GM21423 (cell line): ENCODE measurements around the gene STAM2.
"Not testable (repeated sequence)": the region's sequence is repeated elsewhere in the genome, so short reads cannot be mapped to it uniquely, and the experiment has no call there.

ENCODE experiments used
- ATAC-seq: cut with Tn5 transposase; IDR thresholded peaks from one replicate; pipeline ENCODE4 v1.9.1; 2021; ENCODE audit warnings: mild to moderate bottlenecking, moderate library complexity; ENCODE audit not compliant: unreplicated experiment

STAM2 gene

GRCh38 chr2:152173831-152174230 lies 1.7 kb downstream of the STAM2 start:
- ATAC-seq, result no peak

DNA sequence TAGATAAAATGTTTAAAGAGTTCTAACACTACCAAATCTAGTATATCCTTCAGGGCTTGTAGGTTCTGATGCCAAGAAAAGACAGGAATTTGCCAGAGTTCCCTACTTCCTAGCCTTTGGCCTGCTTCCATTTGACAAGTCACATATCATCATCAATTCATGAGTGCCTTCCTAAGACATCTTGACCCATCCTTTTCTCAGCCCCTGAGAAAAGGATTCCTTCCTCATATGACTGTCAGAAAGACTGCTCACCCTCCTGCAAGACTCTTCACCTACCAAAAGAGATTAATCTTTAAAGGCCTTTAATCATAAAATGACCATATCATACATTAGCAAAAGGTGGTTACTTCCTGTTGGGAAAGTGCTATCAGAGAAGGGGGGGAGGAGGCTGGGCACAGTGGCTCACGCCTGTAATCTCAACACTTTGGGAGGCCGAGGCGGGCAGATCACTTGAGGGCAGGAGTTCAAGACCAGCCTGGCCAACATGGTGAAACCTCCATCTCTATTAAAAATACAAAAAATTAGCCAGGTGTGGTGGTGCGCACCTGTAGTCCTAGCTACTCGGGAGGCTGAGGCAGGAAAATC lies 3.3 kb downstream of the STAM2 start:
- ATAC-seq, result not testable (repeated sequence)

- no peak for ATAC-seq
Measured at GRCh38 chr2:152171718-152172117, 3.8 kb downstream of the STAM2 start.

GRCh38 chr2:152169158-152169557 lies 6.4 kb downstream of the STAM2 start:
- ATAC-seq, result not testable (repeated sequence)

- not testable (repeated sequence) for ATAC-seq
Measured at GRCh38 chr2:152167470-152167869, 8.1 kb downstream of the STAM2 start.

- peak; percentile 42 for ATAC-seq
Measured at GRCh38 chr2:152167065-152167464, 8.5 kb downstream of the STAM2 start.

GRCh38 chr2:152166633-152167032 lies 8.9 kb downstream of the STAM2 start:
- peak; percentile 67 for ATAC-seq

DNA sequence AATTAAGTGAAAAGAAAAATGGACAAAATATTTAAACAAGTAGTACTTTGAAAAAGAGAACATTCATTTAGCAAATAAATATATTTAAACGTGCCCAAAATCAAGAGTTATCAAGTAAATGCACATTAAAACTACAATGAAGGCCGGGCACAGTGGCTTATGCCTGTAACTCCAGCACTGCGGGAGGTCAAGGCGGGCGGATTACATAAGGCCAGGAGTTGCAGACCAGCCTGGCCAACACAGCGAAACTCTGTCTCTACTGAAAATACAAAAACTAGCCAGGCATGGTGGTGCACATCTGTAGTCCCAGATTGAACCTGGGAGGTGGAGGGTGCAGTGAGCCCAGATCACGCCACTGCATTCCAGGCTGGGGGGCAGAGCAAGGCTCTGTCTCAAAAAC lies 9.8 kb downstream of the STAM2 start:
- no peak for ATAC-seq

DNA sequence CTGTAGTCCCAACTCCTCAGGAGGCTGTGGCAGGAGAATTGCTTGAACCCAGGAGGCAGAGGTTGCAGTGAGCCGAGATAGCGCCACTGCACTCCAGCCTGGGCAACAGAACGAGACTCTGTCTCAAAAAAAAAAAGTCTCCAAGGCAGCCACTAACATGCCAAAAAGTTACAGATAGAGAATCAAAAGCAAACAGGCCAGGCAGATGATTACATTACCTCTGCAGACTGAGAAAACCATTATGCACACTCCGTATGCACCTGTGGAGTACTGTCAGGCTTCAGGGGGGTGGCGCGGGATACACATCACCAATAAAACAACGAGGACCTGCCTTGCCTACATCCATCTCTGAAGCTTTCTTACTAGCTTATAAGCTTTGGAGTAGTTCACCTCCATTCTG lies 10.3 kb downstream of the STAM2 start:
- no peak for ATAC-seq

DNA sequence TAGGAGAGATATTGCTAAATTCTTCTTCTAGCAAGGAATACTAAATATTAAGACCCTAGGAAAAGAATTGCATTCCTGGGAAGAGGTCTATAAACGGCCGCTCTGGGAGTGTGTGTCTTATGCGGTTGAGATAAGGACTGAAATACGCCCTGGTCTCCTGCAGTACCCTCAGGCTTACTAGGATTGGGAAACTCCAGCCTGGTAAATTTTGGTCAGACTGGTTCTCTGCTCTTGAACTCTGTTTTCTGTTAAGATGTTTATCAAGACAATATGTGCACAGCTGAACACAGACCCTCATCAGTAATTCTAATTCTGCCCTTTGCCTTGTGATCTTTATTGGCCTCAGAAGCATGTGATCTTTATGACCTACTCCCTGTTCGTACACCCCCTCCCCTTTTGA lies 11.9 kb downstream of the STAM2 start:
- ATAC-seq, result not testable (repeated sequence)

GRCh38 chr2:152162141-152162540 lies 13.4 kb downstream of the STAM2 start:
- ATAC-seq, result no peak

GRCh38 chr2:152161598-152161997 lies 14.0 kb downstream of the STAM2 start:
- ATAC-seq, result peak; percentile 67

DNA sequence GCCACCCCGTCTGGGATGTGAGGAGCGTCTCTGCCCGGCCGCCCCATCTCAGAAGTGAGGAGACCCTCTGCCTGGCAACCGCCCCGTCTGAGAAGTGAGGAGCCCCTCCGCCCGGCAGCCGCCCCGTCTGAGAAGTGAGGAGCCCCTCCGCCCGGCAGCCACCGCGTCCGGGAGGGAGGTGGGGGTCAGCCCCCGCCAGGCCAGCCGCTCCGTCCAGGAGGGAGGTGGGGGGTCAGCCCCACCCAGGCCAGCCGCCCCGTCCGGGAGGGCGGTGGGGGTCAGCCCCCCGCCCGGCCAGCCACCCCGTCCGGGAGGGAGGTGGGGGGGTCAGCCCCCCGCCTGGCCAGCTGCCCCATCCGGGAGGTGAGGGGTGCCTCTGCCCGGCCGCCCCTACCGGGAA lies 15.2 kb downstream of the STAM2 start:
- ATAC-seq, result not testable (repeated sequence)

- ATAC-seq, result no peak
Measured at GRCh38 chr2:152157253-152157652, 18.3 kb downstream of the STAM2 start.

DNA sequence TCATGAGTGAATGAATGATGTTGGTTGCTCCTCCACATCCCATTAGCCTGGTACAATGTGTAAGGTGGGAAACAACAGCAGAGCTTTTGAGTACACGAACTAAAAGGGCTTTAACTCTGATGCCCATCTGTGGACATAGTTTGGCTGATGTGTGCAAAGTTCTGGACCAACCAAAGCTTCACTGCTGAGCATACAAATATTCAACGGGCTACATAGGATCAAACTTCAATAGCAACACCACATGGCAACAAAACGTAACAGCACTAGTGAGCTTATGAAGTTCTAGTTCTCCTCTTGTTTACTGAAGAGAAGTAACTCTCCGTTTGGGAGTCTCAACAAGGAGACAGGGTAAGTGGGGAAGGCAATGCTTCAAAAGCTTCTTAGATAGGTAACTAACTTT lies 20.4 kb downstream of the STAM2 start:
- ATAC-seq, result no peak

DNA sequence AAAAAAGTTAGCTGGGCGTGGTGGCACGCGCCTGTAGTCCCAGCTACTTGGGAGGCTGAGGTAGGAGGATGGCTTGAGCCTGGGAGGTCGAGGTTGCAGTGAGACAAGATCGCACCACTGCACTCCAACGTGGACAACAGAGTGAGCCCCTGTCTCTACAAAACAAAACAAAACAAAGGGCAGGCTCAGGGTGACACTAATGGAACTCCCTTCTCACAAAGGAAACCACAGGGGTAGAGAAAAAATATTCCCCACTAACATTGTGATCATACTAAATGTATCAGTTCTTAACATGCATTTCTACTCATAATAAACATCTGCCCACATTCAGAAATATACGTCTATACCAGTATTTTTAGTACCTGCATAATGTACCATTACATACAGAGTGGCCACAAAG lies 21.1 kb downstream of the STAM2 start:
- no peak for ATAC-seq

- peak; percentile 74 for ATAC-seq
Measured at GRCh38 chr2:152134488-152135280, 40.9 kb downstream of the STAM2 start.

DNA sequence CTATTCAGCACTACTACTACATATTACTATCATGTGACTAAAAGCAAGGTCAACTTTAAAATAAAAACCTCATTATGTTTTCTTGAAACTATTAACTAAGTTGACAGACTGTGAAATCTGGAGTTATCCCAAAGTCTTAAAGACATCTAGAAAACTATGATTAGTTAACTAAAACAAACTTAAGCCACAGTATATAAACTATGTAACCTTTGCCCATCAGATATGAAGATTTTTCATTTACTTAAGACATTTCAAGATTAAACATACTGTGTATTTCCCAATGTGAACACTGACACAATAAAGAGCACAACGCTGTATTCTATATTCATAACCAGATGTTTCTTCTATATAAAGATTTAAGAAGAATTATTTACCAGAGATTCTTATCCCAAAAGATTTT lies 43.3 kb downstream of the STAM2 start:
- no peak for ATAC-seq

DNA sequence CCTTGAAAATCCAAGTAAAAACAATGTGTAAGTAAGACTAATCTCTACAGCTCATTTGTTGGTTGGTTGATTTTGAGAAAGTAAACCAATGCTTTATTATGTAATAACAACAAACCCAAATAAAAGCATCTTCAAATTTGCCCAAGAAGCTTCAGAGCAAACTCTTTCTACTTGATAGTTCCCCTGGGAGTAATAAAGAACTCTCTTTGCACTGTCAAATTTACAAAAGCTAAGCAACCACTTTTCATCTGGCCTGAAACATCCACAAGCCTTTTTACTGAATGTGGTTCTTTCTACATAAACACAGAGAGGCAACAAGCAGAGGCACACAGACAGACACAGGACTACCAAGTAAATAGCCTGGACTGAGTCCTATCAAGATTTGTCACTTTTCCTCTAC lies 47.9 kb downstream of the STAM2 start:
- no peak for ATAC-seq

DNA sequence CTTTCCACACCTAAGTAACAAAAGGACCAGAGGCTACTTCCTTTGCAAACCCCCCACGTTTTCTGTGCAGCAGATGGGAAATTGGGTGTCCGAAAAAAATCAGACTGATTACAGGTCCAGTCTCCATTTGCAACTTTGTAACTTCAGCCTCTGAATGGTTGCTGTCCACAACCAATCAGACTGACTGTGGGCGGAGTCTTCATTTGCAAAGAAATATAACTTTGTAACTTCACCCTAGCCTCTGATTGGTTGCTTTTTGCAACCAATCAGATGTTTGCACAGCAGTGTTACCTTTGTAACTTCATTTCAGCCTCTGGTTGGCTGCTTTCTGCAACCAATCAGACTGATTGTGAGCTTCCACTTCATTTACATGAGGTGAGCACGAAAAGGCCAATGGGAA lies 48.9 kb downstream of the STAM2 start:
- ATAC-seq, result no peak

- no peak for ATAC-seq
Measured at GRCh38 chr2:152122161-152122560, 53.4 kb downstream of the STAM2 start.

DNA sequence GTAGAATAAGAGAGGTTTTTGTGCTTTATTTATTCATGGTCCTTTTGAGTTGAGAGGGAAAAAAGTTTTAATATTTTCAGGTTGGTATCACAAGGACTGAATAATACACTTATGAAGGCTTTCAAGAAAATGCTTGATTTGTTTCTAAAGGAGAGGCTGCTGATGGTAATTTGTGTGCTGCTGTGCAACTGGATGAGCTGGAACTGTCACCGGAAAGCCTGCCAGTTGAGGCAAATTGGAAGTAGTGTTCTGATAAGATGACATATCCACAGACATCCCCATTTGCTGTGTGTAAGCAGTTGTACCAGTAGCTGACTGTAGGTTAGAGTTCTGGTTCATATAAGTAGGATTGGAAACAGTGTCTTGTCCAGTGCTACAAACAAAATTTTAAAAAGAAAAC lies 55.1 kb downstream of the STAM2 start:
- ATAC-seq, result no peak

- ATAC-seq, result no peak
Measured at GRCh38 chr2:152115952-152116351, 59.6 kb downstream of the STAM2 start.
